NCI-H2196 (cell line): ENCODE results near the gene TOP2A.

ENCODE experiments used
- DNase-seq: peaks from one replicate; lab custom pipeline; 2025; ENCODE audit not compliant: unreplicated experiment; lab: John Stamatoyannopoulos, UW

The TOP2A gene, protein sequence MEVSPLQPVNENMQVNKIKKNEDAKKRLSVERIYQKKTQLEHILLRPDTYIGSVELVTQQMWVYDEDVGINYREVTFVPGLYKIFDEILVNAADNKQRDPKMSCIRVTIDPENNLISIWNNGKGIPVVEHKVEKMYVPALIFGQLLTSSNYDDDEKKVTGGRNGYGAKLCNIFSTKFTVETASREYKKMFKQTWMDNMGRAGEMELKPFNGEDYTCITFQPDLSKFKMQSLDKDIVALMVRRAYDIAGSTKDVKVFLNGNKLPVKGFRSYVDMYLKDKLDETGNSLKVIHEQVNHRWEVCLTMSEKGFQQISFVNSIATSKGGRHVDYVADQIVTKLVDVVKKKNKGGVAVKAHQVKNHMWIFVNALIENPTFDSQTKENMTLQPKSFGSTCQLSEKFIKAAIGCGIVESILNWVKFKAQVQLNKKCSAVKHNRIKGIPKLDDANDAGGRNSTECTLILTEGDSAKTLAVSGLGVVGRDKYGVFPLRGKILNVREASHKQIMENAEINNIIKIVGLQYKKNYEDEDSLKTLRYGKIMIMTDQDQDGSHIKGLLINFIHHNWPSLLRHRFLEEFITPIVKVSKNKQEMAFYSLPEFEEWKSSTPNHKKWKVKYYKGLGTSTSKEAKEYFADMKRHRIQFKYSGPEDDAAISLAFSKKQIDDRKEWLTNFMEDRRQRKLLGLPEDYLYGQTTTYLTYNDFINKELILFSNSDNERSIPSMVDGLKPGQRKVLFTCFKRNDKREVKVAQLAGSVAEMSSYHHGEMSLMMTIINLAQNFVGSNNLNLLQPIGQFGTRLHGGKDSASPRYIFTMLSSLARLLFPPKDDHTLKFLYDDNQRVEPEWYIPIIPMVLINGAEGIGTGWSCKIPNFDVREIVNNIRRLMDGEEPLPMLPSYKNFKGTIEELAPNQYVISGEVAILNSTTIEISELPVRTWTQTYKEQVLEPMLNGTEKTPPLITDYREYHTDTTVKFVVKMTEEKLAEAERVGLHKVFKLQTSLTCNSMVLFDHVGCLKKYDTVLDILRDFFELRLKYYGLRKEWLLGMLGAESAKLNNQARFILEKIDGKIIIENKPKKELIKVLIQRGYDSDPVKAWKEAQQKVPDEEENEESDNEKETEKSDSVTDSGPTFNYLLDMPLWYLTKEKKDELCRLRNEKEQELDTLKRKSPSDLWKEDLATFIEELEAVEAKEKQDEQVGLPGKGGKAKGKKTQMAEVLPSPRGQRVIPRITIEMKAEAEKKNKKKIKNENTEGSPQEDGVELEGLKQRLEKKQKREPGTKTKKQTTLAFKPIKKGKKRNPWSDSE (N-terminal part only)

GRCh38 chr17:40417609-40418427 is at the start of gene TOP2A:
TSS of gene TOP2A (minus strand) at chr17:40417896. CDS start at chr17:40417791, 105 bp downstream.
- DNase-seq: peak; percentile 95

GRCh38 chr17:40467281-40467867 is 49.7 kb upstream of the TOP2A start:
- DNase-seq: no peak

DNA sequence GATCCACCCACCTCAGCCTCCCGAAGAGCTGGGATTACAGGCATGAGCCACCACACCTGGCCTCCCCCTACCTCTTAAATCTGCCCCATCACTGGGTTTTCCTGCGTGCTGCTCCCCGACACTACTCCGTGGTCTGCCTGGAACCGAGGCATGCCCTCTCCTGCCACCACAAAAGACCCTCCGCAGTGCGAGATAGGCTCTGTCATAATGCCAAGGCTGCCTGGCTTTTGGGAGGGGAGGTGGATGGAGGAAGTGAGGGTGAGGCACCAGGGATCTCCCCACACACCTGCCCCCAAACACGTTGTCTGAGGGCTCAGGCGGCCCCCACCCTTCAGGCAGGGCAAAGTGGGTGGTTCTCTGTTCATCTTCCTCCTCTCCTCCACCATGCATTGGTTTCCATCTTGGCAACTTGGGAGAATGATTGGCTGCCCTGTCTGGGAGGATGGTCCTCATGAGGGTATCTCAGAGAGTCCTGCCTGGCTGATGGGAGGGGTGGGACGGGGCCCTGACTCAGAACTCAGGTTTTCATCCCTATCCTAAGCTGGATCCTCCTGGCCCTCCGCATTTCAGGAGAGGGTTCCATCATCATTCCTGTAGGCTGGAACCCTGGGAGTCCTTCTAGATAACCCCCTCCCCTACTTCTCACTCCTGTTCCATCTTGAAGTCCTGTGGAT is 48.7 kb upstream of the TOP2A start:
- DNase-seq: no peak

- DNase-seq: no peak
Measured at GRCh38 chr17:40464392-40464855, 46.7 kb upstream of the TOP2A start.

- DNase-seq: no peak
Measured at GRCh38 chr17:40463122-40463550, 45.4 kb upstream of the TOP2A start.

DNA sequence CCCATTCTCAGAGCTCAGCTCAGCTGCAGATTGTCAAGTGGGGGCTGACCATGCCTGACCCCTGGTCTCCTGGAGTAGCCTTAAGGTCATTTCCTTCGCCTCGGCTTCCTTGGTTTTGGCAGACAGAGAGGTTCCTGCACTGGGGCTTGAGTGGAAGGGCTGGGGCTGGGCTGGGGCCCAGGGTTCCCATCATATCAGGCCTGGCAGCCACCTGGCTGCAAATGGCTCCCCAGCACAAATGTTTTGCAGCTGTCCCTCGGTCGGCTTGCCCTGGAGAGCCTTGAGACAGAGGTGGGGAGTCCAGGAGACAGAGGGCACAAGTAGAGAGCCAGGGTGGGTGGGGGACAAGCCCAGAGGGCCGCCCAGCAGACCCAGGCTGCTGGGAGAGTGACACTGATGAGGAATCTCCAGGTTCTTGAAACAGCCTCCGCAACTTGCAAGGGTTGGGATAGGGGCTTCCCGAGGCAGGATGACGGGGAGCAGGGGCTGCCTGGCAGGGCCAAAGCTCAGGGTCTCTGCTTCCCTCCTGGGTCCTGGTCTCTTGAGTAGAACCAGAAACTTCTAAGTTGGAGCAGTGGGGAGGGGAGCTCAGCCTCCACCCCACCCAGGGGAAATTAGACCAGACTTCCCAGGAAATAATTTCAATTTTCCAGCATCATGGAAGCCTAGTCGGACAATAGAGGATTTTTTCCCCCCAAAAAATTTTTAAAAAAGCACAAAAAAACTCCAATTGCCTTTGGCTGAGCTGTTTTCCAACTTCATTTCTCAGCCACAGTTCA is 44.8 kb upstream of the TOP2A start:
- DNase-seq: no peak

DNA sequence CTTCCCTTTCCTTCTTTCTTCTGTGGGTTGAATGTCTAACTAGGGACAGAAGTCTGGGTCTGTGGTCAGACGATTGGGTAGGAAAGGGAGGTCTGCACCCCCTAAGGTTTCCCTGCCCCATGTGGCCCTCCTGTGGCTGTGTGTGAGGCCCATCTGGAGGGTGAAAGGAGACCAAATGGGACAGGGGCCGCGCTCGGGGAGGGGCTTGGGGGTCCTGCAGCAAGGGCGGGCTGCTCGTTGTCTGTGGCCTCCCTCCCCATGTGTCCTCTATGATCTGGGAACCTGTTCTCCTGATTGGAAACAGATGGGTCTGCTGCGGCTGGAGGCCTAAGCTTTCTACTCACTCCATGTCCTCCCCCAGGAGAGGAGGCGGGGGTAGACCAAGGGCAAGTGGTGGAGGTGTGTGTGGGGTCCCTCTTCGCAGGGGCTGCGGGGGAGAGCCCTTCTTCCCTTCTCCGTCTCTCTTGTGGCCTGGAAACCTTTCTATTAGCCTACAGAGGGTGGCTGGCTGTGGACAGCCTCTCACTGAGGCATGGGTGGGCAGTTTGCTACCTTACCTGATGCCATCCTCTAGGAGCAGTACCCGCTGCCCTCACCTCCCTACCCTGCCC is 44.1 kb upstream of the TOP2A start:
- no peak for DNase-seq

GRCh38 chr17:40460968-40461731 is 43.5 kb upstream of the TOP2A start:
- no peak for DNase-seq

- no peak for DNase-seq
Measured at GRCh38 chr17:40460604-40460967, 42.9 kb upstream of the TOP2A start.

DNA sequence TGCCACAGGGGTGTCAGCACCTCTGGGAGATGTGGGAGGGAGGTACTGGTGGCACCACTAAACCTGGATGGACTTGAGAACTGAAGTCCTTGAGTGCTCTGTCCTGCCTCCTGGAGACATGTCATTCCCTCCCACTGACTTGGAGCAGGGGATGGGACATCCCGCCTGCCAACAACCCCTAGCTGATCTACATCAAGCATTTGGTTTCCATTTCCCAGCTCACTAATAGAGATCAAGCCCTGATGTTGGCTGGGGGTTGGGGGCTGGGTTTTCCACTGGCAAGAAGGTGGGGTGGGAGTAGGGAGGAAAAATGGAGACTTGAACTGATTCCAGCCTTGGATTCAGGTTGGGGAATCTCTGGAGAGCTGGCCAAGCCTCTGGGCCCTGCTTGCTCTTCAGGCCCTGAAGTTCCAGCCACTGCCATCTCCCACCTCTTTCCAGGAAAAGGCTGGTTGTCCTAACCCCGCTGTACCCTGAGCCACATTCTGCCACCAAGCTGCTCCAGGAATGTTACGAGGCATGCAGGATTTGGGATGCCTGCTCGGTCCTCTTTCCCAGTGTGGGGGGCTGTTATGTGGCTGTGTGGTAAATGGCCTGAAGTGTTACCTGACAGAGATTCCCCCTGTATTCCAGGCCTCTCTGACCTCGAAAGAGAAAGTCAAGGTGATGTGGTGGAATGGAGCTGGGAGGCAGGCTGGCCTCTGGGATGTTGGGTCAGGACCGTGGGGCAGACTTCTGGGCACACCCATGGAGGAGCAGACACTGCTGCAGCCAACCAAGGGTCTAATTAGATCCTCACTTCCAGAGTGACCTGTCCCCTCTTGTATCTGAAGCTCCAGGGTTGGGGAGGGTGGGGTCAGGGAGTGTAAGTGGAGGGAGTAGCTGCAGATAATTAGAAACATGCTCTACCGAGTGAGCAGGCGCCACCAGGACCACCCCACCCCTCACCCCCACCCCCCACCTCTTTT is 42.2 kb upstream of the TOP2A start:
- no peak for DNase-seq

- no peak for DNase-seq
Measured at GRCh38 chr17:40458851-40459482, 41.3 kb upstream of the TOP2A start.

DNA sequence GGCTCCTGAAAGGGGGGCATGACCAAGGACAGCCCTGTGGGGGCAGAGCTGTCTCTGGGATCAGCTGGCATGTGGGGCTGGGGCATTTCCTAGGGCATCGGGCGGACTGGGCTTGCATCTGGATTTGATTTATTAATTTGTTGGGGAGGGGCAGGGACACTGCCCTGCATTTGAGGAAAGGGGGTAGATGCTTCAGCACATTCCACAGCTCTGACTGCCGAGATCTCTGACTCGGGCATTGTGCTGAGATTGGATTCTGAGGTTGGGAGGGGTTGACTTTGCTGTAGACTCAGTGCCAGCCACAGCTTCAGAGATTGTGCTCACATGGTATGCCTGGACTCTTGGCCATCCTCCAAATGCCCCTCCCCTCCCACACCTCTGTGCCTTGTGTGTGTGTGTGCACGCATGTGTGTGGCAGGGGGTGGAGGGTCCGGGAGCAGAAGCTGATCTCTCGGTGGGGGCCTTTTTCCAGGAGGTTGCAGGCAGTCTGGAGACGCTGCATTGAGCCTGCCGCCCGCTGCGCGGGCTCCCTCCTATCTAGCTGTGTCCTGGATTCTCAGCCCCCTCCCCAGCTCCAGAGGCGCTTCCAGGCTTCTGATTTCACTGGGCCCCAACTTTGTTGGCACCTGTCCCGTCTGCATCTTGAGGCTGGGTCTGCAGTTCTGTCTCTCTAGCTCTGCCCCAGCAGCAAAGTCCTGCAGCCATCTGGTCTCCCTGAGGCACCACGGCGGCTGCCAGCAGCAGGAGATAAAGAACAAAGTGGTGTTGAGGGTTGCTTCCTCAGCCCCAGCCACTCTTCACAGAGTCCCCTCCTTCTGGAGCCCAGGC is 40.5 kb upstream of the TOP2A start:
- no peak for DNase-seq

DNA sequence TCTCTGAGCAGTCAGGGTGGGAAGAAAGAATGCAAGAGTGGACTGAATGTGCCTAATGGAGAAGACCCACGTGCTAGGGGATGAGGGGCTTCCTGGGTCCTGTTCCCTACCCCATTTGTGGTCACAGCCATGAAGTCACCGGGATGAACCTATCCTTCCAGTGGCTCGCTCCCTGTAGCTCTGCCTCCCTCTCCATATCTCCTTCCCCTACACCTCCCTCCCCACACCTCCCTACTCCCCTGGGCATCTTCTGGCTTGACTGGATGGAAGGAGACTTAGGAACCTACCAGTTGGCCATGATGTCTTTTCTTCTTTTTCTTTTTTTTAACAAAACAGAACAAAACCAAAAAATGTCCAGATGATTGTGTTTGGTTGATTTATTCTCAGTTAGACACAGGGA is 39.7 kb upstream of the TOP2A start:
- no peak for DNase-seq

- no peak for DNase-seq
Measured at GRCh38 chr17:40456396-40456951, 38.8 kb upstream of the TOP2A start.

DNA sequence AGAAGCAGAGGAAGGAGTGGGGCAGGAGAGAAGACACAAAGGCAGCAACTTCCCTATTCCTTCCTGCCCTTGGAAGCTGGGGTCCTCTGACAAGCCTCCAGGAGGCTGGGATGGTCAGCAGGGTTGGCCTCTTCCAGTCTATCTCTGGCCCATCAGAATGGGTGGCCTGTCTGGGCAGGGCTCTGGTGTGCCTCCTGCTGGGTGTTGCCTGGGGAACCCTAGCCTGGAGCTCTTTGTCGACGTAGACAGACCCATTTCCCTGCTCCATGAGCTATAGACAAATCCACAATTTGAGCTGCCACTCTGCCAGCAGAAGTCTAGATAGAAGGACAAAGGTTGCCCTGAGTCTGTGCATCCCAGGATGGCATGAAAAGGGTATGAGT is 36.9 kb upstream of the TOP2A start:
- DNase-seq: no peak
